HepG2 (cell line): ENCODE measurements around the gene WDR82. TPM values are rescaled to one million over a fixed set of nuclear protein-coding genes. Genes with fewer than 3 reads are reported as not detected.

Experiments used
- ARNT2 ChIP-seq: sonication (generic); formaldehyde crosslinking; IDR thresholded peaks from 2 replicates; pipeline ENCODE4 v1.8.0; 2022; ENCODE audit warnings: mild to moderate bottlenecking, low read depth, missing genetic modification reagents, moderate library complexity
- ZNF253 ChIP-seq: sonication (generic); formaldehyde crosslinking; IDR thresholded peaks from 2 replicates; pipeline ENCODE4 v1.8.0; 2022; ENCODE audit warnings: mild to moderate bottlenecking, missing genetic modification reagents, borderline replicate concordance
- polyA plus RNA-seq, 8 experiments: library from polyadenylated mRNA; depleted of rRNA in 3 of 8; stranded (reverse) in 7 of 8; unstranded in 1 of 8; fragments of >200 nt; fragmentation: Illumina TruSeq in 4 of 8; extraction: Trizol in 4 of 8; gene quantifications; 2 replicates each; pipeline versions ENCODE4 v1.2.1 to v1.2.3, GENCODE V29; 2011 to 2016; ENCODE audit warnings: low read depth in 4 of 8, missing spikeins in 1 of 8, mixed read lengths in 1 of 8; ENCODE audit not compliant: insufficient read depth in 1 of 8
- total RNA-seq, 5 experiments: library from RNA; depleted of rRNA; stranded (reverse); fragments of >200 nt; fragmentation: Illumina TruSeq; extraction: Trizol; gene quantifications; 2 replicates each; pipeline ENCODE4 v1.2.3, GENCODE V29; 2016; ENCODE audit warnings: low read depth in 1 of 5
- TF ChIP-seq, protein P1 (sequence below): sonication (generic); formaldehyde crosslinking; IDR thresholded peaks from 2 replicates; pipeline ENCODE4 v1.4.0; 2020; ENCODE audit warnings: missing genetic modification reagents, mild to moderate bottlenecking, borderline replicate concordance
- TF ChIP-seq, protein P2 (sequence below): sonication (generic); formaldehyde crosslinking; IDR thresholded peaks from 2 replicates; pipeline ENCODE4 v1.4.0; 2020; ENCODE audit warnings: missing genetic modification reagents, borderline replicate concordance

WDR82 gene
- total and polyA plus RNA-seq, 2 of the 13 experiments (the other 11 are each of a cell fraction or from before 2014, with no cell fraction given): 39.1 to 59.5 TPM

DNA sequence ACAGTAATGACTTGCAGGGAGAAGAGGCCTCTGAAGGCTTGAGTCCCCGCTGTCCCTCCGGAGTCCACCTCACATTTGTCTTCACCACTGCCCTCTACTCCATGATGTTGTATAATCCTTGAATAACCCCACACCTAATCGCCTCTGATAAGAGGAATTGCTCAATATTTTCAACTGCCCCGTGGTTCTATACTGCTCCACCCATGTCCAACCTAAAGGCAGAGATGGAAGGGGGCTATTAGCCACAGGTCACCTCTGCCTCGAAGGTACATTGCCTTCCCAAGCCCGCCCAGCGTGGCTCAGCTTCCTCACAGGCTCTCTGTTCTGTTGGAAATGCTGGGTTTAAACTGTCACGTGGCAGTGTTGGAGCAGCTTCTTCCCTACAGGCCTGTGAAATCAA is 65.4 kb downstream of the WDR82 start (continued):
- TF ChIP-seq, protein P1, sequence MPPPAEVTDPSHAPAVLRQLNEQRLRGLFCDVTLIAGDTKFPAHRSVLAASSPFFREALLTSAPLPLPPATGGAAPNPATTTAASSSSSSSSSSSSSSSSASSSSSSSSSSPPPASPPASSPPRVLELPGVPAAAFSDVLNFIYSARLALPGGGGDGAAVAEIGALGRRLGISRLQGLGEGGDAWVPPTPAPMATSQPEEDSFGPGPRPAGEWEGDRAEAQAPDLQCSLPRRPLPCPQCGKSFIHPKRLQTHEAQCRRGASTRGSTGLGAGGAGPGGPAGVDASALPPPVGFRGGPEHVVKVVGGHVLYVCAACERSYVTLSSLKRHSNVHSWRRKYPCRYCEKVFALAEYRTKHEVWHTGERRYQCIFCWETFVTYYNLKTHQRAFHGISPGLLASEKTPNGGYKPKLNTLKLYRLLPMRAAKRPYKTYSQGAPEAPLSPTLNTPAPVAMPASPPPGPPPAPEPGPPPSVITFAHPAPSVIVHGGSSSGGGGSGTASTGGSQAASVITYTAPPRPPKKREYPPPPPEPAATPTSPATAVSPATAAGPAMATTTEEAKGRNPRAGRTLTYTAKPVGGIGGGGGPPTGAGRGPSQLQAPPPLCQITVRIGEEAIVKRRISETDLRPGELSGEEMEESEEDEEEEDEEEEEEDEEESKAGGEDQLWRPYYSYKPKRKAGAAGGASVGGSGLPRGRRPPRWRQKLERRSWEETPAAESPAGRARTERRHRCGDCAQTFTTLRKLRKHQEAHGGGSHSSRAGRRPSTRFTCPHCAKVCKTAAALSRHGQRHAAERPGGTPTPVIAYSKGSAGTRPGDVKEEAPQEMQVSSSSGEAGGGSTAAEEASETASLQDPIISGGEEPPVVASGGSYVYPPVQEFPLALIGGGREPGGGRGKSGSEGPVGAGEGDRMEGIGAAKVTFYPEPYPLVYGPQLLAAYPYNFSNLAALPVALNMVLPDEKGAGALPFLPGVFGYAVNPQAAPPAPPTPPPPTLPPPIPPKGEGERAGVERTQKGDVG (CRISPR knock-in tag): no peak
- TF ChIP-seq, protein P2, sequence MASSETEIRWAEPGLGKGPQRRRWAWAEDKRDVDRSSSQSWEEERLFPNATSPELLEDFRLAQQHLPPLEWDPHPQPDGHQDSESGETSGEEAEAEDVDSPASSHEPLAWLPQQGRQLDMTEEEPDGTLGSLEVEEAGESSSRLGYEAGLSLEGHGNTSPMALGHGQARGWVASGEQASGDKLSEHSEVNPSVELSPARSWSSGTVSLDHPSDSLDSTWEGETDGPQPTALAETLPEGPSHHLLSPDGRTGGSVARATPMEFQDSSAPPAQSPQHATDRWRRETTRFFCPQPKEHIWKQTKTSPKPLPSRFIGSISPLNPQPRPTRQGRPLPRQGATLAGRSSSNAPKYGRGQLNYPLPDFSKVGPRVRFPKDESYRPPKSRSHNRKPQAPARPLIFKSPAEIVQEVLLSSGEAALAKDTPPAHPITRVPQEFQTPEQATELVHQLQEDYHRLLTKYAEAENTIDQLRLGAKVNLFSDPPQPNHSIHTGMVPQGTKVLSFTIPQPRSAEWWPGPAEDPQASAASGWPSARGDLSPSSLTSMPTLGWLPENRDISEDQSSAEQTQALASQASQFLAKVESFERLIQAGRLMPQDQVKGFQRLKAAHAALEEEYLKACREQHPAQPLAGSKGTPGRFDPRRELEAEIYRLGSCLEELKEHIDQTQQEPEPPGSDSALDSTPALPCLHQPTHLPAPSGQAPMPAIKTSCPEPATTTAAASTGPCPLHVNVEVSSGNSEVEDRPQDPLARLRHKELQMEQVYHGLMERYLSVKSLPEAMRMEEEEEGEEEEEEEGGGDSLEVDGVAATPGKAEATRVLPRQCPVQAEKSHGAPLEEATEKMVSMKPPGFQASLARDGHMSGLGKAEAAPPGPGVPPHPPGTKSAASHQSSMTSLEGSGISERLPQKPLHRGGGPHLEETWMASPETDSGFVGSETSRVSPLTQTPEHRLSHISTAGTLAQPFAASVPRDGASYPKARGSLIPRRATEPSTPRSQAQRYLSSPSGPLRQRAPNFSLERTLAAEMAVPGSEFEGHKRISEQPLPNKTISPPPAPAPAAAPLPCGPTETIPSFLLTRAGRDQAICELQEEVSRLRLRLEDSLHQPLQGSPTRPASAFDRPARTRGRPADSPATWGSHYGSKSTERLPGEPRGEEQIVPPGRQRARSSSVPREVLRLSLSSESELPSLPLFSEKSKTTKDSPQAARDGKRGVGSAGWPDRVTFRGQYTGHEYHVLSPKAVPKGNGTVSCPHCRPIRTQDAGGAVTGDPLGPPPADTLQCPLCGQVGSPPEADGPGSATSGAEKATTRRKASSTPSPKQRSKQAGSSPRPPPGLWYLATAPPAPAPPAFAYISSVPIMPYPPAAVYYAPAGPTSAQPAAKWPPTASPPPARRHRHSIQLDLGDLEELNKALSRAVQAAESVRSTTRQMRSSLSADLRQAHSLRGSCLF (CRISPR knock-in tag): no peak
- TF ChIP-seq ZNF253 (no peak), ARNT2 (CRISPR knock-in tag) (no peak)
- TF ChIP-seq, all 625 proteins: peak for 0
